ENCODE data around the gene EFR3B.

Gene EFR3B

DNA sequence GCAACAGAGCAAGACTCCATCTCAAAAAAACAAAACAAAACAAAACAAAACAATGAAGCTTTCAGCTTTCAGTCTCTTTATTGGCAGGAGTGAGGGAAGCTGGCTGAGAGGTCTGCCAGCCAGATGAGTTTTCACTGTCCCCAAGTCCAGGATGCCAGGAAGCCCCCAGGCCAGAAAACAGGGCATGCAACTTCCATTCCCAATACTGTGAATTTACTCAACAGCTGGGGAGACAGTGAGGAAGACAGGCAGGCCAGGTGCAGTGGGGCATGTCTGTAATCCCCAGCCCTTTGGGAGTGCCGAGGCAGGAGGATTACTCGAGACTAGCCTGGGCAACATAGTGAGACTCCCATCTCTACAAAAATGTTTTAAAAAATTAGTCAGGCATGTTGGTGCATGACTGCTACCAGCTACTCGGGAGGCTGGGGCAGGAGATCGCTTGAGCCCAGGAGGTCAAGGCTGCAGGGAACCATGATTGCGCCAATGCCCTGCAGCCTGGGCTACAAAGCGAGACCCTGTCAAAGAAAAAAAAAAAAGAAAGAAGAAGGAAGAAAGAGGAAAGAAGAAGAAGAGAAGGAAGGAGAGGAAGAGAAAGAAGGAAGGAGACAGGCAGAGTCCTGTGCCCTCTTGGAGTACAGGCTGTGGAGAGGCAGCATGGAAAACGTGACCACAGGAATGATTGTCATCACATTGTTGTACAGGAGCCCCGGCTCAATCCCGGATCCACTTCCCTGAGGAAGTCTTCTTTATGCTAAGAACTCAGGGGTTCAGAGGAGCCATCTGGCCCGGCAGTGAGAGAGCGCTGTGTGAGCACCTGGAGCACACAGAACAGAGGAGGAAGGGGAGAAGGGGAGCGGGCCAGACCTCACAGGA lies 155.7 kb downstream of the EFR3B start:
- DNase-seq: no peak

GRCh38 chr2:25198209-25198525 lies 156.3 kb downstream of the EFR3B start:
- no peak for DNase-seq

GRCh38 chr2:25198576-25198975 lies 156.7 kb downstream of the EFR3B start:
- no peak for DNase-seq

DNA sequence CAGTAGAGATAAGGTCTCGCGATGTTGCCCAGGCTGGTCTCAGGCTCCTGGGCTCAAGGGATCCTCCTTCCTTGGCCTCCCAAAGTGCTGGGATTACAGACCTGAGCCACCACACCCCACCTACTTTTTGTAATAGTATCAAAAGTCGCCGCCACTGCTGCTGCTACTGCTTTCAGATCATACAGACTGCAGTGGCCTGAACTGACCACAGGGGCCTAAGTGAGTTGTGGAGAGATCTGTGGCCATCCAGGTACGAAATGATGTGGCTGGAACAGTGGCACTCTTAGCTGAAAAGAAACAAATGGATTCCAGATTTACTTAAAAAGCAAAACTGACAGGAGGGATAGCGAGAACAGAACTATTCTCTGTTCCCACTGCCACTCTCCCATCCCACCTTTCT lies 159.4 kb downstream of the EFR3B start:
- no peak for DNase-seq

DNA sequence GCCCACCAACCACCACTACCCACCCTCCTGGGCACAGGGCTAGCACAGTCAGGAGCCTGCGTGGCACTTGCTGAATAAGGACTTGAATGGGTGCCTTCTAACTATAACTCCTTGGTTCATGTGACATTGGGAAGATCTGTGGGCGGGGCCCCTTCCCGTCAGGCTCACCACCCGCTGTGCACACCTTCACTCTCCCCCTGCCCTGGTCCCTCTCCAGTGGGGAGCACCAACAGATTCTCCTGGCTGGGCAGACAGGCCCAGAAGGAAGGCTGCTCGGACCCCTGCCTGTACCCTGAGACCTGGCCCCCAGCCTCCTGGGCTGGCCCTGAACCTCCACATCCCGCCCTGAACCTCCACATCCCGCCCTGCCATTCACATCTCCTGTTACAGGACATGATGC lies 159.9 kb downstream of the EFR3B start:
- DNase-seq: no peak

- no peak for DNase-seq
Measured at GRCh38 chr2:25202275-25202674, 160.4 kb downstream of the EFR3B start.

- DNase-seq: no peak
Measured at GRCh38 chr2:25204190-25204838, 162.4 kb downstream of the EFR3B start.

DNA sequence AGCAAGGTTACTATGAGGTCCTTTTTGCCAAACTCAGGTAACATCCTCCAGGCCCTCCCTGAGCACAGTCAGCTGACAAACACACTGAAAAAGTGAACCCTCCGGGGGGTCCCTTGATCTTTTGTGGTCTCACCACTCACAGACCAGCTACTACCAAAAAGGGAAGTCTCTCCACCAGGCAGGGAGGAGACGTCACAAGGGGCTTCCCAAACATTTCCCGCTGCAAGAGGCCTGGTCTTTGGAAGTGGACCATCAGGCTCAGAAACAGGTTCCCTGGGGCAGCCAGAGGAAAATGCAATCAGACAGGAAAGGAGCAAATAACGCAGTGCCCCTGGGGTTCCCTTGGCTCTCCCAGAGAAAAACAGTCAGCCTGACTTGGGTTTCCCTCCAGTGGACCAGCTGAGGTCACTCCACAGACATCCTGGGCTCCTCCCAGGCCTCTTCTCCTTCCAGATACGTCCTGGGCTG lies 165.2 kb downstream of the EFR3B start:
- DNase-seq: no peak

Measured in activated CD4-positive, CD25-positive, alpha-beta regulatory T cell (primary cell).